Activated T-cell treated with anti-CD3 and anti-CD28 coated beads for 48 hours (primary cell): ENCODE measurements around the gene STK17B.

Experiments
- DNase-seq: peaks from one replicate; pipeline ENCODE4 v3.0.0-alpha.2; 2020; ENCODE audit warnings: low read depth

STK17B gene

GRCh38 chr2:196155575-196155974 is 15.8 kb downstream of the STK17B start:
- DNase-seq: no peak

- DNase-seq: no peak
Measured at GRCh38 chr2:196153480-196153879, 17.9 kb downstream of the STK17B start.

GRCh38 chr2:196149948-196150347 is 21.4 kb downstream of the STK17B start:
- DNase-seq: no peak

GRCh38 chr2:196148736-196149135 is 22.6 kb downstream of the STK17B start:
- no peak for DNase-seq

GRCh38 chr2:196145256-196145655 is 26.1 kb downstream of the STK17B start:
- DNase-seq: no peak

GRCh38 chr2:196144513-196145126 is 26.8 kb downstream of the STK17B start:
- DNase-seq: no peak

GRCh38 chr2:196143730-196144131 is 27.6 kb downstream of the STK17B start:
- no peak for DNase-seq

GRCh38 chr2:196142825-196143224 is 28.6 kb downstream of the STK17B start:
- DNase-seq: no peak

- no peak for DNase-seq
Measured at GRCh38 chr2:196140213-196140612, 31.2 kb downstream of the STK17B start.

- DNase-seq: no peak
Measured at GRCh38 chr2:196137271-196137670, 34.1 kb downstream of the STK17B start.

GRCh38 chr2:196136151-196136550 is 35.2 kb downstream of the STK17B start:
- DNase-seq: no peak

GRCh38 chr2:196131949-196132925 is 39.1 kb downstream of the STK17B start:
- peak; percentile 34 for DNase-seq

- DNase-seq: peak; percentile 56
Measured at GRCh38 chr2:196131384-196131937, 39.9 kb downstream of the STK17B start.

GRCh38 chr2:196130039-196130825 is 41.1 kb downstream of the STK17B start:
- DNase-seq: no peak

- no peak for DNase-seq
Measured at GRCh38 chr2:196128749-196129148, 42.6 kb downstream of the STK17B start.

- no peak for DNase-seq
Measured at GRCh38 chr2:196125596-196125995, 45.8 kb downstream of the STK17B start.

- DNase-seq: no peak
Measured at GRCh38 chr2:196123679-196124373, 47.6 kb downstream of the STK17B start.

- DNase-seq: no peak
Measured at GRCh38 chr2:196119926-196120325, 51.5 kb downstream of the STK17B start.

- no peak for DNase-seq
Measured at GRCh38 chr2:196117214-196117705, 54.1 kb downstream of the STK17B start.

- DNase-seq: no peak
Measured at GRCh38 chr2:196113061-196113974, 58.1 kb downstream of the STK17B start.
